GM12801 (cell line): ENCODE results near the gene DNM1.

ENCODE experiments used
- TF ChIP-seq, protein P1 (sequence below): IDR thresholded peaks from one replicate; pipeline ENCODE4 v1.5.1; 2011; ENCODE audit warnings: control low read depth; ENCODE audit not compliant: insufficient read length; ENCODE audit errors: extremely low read depth

DNM1 gene

DNA sequence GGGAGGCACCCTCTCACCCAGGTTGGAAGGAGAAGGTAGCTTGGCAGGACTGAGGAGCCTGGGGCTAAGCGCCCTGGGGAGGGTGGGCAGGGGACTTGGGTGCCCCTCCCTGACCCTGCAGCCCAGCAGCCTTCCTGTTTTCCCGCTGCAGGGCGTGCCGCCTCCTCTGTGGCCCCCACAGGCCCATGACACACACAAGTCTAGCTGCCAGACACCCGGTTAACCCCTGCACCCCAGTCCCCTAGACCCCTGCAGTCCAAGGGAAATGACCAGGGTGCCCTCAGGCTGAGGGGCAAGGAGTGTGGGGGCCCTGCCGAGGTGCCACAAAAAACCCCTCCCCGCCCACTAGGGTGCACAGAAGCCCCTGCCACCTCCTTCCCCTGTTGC, 39.6 kb downstream of the DNM1 start:
- TF ChIP-seq, protein P1, sequence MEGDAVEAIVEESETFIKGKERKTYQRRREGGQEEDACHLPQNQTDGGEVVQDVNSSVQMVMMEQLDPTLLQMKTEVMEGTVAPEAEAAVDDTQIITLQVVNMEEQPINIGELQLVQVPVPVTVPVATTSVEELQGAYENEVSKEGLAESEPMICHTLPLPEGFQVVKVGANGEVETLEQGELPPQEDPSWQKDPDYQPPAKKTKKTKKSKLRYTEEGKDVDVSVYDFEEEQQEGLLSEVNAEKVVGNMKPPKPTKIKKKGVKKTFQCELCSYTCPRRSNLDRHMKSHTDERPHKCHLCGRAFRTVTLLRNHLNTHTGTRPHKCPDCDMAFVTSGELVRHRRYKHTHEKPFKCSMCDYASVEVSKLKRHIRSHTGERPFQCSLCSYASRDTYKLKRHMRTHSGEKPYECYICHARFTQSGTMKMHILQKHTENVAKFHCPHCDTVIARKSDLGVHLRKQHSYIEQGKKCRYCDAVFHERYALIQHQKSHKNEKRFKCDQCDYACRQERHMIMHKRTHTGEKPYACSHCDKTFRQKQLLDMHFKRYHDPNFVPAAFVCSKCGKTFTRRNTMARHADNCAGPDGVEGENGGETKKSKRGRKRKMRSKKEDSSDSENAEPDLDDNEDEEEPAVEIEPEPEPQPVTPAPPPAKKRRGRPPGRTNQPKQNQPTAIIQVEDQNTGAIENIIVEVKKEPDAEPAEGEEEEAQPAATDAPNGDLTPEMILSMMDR, result no peak

DNA sequence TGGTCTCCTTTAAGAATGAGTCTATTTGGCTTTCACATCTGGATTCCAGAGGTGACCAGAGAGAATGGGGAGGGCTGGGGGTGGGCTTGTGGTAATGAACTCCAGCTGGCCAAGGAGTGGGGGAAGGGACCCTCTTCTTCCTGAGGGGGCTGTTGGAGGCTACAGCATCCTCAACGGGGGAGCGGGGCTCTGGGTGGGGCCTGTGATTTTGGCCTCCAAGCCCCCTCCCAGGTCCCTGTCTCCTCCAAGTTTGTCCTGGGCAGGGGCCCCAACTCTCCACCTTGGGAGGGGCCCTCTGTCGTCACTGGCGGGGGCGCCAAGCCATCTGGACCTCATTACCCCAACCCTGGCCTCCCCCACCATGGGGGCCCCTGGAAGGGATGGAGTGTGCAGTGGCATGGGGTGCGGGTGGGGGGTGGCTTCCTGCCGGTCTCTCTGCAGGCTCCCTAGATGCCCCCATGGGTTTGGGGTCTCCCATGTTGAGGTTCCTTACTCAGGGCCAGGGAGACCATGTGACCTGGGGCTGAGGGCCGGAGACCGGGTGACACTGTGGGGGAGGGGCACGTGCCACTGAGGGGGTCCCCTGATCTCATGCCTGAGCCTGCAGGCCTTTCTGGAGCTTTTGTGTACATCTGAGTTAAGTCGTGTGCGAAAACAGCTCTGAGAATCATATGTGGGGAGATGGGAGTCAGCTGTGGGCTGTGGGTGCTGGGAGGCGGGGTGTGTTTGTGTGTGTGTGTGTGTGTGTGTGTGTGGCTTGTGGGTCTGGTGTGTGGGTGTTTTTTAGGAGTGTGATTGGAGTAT, 40.2 kb downstream of the DNM1 start:
- TF ChIP-seq, protein P1, result no peak

DNA sequence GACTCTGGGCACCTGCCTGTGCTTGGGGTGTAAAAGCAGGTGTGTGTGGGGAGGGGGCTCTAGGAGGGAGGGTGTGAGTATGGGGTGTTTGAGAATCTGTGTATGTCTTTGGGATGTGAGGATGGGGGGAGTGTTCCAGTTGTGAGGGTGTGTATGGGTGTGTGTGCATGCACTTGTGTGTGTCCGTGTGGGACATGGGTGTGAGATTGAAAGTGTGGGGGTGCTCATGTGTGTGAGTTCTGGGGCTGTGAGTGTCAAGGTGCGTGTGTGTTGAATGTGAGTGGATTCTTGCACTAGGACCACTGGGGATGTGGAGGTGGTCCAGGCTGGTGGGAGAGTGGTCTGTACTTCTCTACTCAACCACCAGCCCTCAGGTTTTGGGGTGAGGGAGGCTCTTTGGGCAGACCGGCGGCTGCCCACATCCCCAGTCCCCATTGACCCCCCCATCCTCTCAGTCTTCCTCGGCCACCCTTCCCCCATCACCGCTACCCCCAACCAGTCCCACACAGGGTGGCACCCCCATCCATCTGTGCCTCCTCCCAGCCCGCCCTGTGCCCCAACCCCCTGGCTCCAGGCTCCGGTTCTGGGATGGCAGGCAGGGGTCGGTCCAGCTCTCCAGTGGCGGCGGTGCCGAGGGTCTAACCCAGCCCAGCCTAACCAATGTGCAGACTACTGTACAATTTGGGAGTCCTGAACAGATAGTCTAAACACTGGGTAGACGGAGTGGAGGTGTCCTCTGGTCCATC, 41.1 kb downstream of the DNM1 start:
- TF ChIP-seq, protein P1, result no peak

DNA sequence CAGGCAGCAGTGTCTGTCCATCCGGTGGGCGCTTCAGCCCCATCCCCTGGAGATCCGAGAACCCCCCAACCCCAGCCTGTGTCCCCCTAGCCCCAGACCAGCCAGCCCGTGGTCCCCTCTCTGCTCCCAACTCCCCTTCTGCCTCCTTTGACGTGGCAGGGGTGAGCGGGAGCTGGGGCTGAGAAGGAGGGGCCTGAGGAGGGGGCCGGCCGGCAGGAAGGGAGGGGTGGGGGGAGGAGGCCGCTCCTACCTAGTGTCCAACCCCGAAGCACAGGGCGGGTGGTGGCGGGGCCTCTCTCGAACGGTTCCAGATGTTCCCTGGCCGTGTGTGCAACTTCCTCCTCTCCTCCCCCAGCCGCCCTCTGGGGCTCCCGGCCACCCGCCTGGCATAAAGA, 41.7 kb downstream of the DNM1 start:
- TF ChIP-seq, protein P1, result no peak

DNA sequence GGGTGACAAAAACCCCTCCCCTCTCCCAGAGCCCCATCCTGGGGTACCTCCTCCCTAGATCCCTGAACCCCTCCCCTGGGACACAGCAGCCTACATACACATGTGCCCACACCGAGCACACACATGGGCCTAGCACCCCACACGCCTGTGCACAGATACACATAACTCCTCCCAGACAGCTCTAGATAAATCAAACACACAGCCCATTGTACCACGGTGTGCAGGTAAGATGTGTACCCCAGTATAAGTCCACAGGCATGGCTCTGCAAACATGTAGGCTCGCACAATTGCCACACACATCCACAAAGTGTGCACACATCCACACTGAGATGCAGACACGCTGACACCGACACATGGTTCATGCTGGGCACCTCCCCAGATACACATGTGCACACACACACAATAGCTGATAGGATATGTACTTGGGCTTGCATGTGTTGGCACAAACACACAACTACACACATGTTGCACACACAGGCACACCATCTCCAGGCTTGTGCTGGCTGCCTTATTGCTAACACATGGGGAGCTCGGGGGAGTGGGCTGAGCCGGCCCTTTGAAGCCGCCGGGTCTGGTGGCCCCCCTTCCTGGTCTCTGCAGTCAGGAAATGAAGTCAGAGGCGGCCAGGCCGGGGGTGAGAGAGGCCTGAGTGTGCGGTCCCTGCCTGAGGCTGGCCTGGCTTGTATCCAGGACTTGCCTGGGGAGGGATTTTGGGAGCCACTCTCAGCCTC, 42.4 kb downstream of the DNM1 start:
- TF ChIP-seq, protein P1, result no peak

DNA sequence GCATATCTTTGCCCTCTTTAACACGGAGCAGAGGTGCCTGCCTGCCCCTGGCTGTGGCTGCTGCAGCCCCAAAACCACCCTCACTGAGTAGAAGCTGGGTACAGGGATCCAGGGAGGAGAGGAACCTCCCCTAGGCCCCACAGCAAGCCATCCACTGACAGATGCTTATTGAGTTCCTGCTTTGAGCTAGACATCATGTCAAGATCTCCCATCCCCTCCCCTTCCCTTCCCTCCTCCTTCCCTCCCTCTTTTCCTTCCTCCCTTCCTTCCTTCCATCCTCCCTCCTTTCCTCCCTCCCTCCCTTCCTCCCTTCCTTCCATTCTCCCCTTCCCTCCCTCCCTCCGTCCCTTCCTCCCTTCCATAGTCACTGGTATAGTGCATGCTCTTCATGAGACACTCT, 43.3 kb downstream of the DNM1 start:
- TF ChIP-seq, protein P1, result no peak

DNA sequence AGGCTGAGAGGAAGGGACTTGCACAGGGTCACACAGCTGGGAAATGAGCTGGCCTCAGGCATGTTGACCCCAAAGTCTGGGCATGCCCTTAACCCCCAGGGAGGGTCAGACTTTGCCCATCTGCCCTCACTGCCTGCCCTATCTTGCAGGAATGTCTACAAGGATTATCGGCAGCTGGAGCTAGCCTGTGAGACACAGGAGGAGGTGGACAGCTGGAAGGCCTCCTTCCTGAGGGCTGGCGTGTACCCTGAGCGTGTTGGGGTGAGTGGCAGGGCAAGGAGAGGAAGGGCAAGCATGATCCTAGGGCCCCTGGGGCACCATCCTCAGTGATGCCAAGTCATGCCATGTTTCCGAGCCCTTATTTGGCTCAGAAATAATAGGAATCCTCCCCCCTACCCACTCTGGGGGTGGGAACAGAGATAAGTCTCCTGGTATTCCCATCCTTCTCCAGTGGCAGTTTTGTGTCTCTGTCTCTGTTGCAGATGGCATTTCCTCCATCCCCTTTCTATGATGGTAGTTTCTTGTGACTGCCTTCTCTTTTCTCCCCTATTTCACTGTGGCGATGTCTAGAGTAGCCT, 44.1 kb downstream of the DNM1 start:
- TF ChIP-seq, protein P1, result no peak
